Ramos (cell line): ENCODE data around the gene TMEM255A.
"Not testable (repeated sequence)": the region's sequence is repeated elsewhere in the genome, so short reads cannot be mapped to it uniquely, and the experiment has no call there.

Experiments
- in situ Hi-C: fragments of 300-500 bp; cut with MboI; formaldehyde crosslinking; loops from one replicate; pipeline ENCODE4 v1.14.3; 2022; ENCODE audit warnings: low sequenced_read_pairs; ENCODE audit not compliant: unreplicated experiment

TMEM255A gene

DNA sequence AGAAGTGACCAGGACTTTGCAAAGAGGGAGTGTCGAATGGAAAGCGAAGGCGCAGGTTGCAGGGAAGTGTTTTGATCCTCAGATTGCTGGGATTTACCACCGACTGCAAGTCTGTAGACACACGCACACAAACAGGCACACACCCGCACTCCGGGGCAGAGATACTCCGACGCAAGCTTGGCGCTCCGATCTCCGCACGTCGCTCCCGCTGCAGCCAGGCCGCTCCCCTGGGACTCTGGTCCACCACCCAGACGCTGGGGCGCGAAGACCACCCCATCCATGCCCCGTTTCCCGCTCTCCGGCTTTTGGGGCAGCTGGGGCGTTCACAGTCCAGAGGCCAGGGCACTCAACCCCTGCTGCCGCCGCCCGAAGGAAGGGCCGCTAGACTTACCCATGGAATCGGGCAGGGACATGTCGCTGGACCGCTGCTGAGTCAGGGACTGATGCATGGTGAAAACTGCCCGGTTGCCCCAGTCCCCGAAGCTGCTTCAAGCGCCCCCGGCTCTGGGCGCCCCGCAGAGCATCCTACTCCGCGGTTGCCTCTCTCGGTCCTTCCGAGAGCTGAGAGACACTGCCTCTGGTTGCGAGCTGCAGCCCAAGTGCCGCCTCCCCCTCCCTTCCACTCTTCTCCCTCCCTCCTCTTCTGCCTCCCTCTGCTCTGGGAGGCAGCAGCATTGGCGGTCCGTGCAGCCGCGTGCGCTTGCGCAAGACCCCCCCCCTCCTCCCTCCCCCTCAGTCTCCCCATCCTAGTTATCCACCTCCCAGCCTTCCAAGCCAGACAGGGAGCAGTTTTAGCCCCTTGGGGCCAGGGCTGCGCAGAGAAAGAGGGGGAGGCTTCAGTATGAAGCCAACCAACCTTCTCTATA lies at the start of gene TMEM255A:
TSS of gene TMEM255A (minus strand) at position 601 of the 866 bp plus-strand sequence. CDS start at position 449, 152 bp downstream.
- in situ Hi-C loops = no loop called here

DNA sequence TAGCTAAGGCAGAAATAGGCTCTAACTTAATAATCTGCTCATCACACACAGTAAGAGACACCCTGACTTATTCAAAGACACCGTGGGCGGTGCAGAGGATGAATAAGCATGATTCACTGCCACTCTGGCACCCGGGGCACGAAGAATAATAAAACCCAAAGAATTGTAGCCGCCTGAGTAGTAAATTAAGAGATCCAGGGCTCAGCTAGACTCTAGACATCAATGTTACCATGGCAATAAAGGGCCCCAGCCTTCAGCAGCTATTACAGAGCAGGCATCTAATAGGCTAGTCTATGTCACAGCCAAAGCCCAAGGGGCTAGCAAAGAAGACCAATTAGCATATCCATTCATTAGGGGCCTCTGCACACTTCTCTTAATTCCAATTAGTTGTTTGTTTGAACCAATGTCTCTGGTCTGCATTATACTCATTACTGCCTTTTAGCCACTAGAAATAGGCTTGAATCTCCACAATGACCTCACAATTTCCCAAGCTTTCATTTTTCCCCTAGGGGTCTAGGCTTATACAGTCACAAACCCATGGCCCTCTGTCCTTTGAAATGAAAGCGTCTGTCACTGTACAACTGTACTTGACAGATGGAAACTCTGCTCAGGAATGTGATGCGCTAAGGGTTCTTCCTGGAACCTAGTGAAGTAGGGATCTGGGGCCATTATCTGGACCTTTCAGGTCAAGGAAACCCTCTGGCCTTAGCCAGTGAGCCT lies 47.6 kb upstream of the TMEM255A start:
- in situ Hi-C loops = no loop called here

DNA sequence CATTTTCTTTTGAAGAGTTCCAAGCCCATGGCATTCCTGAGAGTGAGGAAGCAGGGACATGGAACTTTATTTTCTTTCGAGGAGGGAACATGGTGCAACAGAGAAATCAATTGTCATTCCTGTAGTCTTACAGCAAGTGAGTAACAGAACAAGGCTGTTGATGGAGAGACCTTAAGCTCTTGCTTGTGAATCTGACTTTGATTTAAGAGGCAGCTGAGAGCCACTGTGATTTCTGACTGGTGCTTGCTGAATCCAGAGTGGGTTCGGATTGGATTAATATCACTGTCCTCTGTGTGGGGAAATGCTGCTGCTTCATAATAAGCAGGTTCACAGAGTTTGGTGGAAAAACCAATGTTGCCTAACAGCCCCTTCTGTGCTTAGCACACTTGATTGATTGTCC lies 45.9 kb upstream of the TMEM255A start:
- in situ Hi-C loops = no loop called here

DNA sequence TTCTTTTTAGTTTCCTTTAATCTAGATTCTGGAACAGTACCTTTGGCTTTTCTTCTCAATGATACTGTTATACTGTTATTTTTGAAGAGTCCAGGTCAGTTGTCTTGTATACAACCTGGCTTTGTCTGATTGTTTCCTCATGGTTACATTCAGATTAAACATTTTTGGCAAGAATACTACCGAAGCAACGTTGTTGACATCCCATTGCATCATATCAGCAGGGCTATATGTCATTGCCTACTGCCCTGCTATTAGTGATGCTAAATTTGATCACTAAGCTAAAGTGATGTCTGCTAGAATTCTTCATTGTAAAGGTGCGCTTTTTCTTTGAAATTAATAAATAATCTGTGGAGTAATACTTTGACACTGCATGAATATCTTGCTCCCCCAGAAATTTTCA lies 44.8 kb upstream of the TMEM255A start:
- in situ Hi-C loops = no loop called here

DNA sequence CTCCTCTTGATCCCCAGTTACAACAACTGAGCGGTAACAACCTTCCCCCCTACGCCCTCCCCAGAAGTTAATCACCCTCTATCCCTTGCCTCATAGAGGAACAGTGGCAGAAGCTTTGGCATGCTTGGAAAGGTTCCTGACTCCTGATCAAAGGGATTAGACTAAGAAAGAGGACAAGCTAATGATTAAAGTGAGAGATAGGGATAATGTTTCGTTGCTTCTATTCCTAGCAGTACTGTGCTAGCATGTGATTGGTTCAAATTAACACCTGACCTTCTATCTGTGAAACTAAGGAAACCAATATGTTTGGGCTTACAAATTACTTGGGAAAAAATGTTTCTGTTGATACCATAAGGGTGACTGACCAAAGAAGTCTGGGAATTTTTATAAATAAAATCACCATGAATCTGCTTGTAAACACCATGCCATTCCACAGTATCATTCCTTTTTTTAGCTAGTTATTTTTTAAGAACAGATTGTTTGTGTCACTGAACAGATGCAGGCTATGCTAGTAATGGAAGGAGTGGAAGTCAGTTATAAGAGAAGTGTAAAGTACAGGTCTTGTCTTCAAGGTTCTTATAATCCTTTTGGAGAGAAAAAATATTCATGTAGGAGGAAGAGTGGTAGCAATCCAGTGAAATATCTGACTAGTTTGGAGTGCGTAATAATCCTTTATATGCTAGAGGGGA lies 39.3 kb upstream of the TMEM255A start:
- in situ Hi-C loops = no loop called here

DNA sequence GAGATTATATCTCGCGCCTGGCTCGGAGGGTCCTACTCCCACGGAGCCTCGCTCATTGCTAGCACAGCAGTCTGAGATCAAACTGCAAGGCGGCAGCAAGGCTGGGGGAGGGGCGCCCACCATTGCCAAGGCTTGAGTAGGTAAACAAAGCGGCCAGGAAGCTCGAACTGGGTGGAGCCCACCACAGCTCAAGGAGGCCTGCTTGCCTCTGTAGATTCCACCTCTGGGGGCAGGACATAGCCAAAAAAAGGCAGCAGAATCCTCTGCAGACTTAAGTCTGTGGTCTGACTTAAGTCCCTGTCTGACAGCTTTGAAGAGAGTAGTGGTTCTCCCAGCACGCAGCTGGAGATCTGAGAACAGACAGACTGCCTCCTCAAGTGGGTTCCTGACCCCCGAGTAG lies 33.3 kb upstream of the TMEM255A start:
- in situ Hi-C loops = not testable (repeated sequence)

DNA sequence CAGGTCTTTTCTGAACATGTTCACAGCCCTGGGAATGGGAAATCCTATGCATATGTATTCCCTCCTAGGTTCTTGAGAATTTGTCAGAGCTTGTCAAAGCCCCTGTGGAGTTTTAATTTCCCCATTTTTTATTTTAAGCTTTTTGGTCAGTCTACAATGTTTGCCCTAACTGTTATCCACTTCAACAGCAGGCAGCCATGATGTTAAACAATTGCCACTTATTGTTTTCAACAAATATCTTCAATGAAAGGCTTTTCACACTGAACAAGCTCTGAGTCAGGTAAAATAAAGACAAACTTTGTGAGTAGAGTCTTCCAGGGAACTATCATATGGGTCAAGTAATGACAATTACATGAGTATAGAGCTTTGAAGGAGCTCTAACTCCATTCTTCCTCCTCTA lies 25.6 kb upstream of the TMEM255A start:
- in situ Hi-C loops = no loop called here

DNA sequence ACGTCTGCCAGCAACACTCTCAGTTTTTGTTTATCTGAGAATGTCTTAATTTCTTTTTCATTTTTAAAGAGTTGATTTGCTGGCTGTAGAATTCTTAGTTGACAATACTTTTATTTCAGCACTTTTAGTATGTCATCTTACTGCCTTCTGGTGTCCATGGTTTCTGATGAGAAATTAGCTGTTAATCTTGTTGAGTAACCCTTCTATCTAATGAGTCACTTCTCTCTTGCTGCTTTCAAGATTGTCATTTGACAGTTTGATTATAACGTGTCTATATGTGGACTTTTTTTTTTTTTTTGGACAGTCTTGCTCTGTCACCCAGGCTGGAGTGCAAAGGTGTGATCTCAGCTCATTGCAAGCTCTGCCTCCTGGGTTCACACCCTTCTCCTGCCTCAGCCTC lies 24.0 kb upstream of the TMEM255A start:
- in situ Hi-C loops = no loop called here

DNA sequence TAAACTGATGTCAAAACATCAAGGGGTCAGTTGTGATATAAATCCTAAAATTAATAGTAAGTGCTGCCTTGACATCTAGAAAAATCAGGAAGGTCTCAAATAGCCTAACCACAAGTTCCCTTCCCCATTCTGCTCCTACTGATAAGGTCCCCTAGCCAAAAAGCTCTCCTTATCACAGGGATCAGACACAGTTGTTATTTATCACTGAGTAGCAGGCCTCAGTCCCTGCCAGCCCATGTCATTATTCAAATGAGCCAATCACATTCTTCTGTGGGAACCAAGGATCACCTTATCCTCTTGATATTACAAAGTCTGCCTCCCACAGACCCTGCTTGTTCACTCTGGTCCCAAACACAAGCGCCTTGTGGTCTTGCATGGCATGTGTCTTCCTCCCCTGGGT lies 23.3 kb upstream of the TMEM255A start:
- in situ Hi-C loops = no loop called here

DNA sequence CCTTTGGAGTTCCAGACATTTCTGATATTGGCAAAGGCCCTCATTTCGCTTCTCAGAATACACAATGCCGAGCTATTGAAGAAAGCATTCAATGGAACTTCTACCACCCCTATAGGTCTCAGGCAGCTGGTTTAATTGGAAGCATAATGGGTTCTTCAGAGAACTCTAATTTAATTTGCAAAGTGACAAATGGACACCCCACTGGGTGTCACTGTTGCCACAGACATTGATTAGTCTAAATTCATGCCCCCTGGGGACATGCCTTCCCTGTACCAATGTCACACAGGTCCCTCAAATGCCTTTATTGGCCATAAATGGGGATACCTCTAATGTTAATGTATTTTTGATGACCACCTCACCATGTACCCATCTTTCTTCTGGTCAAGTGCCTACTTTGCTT lies 22.9 kb upstream of the TMEM255A start:
- in situ Hi-C loops = no loop called here

DNA sequence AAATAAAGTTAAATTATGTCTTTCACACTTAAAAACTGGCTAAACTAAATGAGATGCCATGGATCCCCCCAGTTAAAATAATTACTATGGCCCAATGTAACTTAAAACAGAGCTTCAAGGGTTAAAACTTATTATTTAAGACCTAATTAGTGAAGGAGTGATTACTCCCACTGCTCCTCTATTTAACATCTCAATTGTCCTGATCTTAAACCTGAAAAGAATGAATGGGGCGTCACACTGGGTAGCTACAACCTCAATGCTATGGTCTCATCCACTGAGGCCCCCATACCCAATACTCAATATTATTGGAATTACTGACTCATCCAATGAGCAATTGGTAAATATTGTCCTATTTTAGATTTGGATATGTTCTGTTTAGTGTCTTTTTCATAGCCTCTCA lies 21.1 kb upstream of the TMEM255A start:
- in situ Hi-C loops = no loop called here

DNA sequence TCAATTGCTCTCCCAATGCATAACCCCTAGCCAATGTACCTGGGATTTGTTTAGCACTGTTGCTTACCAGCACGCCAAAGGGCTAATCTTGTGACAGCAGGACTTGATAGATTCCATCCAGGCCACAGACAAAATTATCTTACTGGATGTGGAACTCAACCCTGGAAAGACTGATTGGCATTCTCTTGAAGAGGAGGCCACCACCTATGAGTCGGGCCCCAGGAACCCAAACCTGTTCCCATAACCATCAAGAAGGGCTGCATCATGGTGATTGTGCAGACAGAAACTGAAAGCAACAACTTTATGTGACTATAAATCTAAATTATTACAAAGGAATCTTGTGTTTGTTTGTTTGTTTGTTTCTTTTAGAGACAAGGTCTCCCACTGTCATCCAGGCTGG lies 19.9 kb upstream of the TMEM255A start:
- in situ Hi-C loops = no loop called here

DNA sequence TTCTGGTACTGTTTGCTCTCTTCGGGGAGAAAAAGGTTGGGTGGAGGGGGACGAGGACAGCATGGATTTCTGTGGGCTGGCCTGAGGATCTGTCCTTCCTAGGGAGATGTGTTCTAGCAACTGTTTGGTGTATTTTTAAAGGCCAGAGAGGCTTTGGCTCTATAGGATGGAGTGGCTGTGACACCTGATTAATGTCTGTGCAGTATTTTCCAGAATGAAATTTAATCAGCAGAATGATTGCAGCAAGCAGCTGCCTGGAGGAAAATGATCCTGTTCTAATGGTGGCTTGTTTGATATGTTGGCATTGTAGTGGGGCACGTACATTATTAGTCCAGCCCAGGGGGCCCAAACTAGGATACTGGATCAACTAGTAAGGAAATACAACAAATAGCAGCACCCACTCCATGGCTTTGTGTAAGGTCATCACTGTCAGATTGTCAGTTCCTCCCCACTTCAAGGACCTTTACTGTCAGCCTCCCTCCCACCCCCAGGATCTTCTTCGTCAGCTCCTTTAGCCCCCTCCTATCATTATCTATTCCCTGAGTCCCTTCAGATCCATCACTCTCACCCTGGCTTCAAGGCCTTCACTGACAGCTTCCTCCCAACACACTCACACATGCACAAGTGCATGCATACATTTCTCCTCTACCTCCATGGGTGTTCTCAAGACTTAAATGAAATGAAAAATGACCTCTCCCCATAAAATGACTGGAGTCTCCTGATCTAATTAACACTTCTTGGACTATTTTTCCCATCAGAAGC lies 10.4 kb upstream of the TMEM255A start:
- in situ Hi-C loops = no loop called here

DNA sequence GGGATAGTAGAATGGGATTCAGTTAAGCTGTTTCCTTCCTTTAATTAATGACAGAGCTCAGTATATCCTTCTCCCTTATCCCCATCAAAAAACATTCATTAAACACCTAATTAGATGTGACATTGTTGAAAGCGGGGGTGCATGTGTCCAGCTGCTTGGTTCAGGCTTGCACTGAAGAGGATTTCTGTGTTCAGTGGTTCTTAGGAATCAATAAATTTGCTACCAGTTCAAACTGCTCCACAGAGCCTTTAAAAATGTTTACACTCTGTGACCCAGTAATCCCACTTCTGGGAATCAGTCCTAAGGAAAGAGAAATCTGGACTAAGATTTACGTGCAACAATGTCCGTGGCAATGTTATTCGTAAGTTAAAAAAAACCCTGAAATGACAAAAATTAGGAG lies 7.2 kb upstream of the TMEM255A start:
- in situ Hi-C loops = no loop called here

DNA sequence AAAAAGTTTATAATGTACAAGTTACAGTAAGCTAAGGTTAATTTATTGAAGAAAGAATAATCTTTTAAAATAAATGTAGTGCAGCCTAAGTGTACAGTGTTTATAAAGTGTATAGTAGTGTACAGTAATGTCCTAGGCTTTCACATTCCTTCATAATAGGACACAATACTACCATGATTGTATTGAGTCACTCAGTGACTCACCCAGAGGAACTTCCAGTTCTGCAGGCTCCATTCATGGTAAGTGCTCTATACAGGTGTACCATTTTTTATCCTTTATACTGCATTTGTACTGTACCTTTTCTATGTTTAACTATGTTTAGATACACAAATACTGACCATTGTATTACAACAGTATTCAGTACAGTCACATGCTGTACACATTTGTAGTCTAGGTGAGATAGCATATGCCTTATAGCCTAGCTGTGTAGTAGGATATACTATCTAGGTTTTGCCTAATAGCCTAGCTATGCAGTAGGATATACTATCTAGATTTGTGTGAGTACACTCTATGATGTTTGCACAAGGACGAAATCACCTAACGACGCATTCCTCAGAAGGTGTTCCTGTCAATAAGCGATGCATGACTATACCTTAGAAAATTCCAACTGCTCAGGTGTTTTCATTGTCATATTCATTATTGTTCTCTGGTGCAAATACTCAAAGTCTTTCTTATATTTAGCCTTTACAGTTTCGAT lies 5.5 kb upstream of the TMEM255A start:
- in situ Hi-C loops = no loop called here

DNA sequence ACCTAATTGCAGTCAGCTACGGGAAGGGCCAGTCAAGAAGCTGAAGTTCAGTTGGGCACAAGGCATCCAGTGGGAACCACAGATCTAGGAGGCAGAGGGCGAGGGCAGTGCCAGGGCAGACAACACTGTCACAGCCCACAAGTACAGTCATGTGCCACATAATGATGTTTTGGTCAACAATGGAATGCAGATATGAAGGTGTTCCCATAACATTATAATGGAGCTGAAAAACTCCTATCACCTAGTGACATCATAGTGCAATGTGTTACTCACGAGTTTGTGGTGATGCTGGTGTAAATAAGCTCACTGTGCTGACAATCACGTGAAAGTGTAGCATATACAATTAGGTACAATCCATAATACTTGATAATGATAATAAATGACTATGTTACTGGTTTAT lies 4.5 kb upstream of the TMEM255A start:
- in situ Hi-C loops = no loop called here

DNA sequence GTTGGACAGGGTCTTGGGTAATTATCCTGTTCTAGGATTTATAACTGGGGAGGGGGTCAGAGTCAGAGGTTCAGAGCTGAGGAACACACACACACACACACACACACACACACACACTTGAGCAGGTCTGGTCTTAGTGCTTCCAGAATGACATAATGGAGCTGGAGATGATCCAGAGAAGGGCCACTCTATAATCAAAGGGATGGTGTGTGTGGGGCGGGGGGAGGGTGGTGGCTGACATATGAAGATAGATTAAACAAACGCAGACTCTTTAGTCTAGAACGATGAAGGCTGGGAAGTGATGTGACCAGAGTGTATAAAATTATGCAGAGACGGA lies 434 bp upstream of the TMEM255A start:
- in situ Hi-C loops = no loop called here

DNA sequence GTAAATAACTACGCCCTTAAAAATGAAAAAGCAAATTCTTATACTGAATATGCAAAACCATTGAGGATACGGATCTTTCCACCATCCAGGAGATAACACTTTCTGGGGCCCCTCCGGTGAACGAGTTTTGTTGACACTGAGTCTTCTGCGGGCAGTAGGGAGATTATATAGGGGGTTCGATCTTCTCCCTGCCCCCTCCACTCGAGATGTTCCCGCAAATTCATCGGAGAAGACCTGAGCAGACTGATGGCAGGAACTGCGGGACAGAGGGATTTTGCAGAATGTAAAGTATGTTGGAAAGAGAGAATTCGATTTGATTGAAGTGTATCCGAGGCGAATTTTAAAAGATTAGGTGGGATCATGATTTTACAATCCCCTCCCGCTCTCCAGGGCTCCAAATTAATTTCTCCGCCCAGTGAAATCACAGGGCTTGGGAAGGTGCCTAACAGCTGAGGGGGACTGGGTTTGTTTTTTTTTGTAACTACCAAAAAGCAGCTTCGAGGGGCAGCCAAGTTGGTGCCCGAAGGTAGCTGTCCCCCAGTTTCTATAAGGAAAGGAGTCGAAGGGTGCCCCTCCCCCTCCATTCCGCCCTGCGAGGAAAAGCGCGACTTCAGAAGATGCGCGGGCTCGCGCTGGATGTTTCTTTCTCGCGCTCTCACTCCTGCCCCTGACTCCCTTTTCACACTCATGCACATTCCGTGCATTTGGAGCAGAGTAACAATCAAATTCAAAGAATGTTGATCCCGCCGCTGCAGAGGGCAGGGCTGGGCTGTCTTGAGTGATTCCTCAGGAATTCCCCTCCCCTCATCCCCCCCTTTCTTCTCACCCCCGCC lies 1.2 kb downstream of the TMEM255A start:
- in situ Hi-C loops = no loop called here
